Activated CD8-positive, alpha-beta T cell treated with anti-CD3 and anti-CD28 coated beads for 36 hours (primary cell): ENCODE measurements around the gene BPGM. TPM values are rescaled to one million over a fixed set of nuclear protein-coding genes. Genes with fewer than 3 reads are reported as not detected.

Experiments
- ATAC-seq: fragments of 200-7000 bp; cut with Tn5 transposase; one replicate; pipeline ENCODE4 v1.10.0; 2021; ENCODE audit warnings: mild to moderate bottlenecking, moderate library complexity
- CTCF ChIA-PET: fragments of 350-600 bp; sonication (Branson Sonifier 250); formaldehyde crosslinking; loops from one replicate; lab custom pipeline; 2021; ENCODE audit warnings: antibody characterized with exemption; lab: Charles Lee
- POLR2A ChIA-PET: fragments of 350-600 bp; sonication (Branson Sonifier 250); formaldehyde crosslinking; loops from one replicate; lab custom pipeline; 2021; ENCODE audit warnings: antibody characterized with exemption; lab: Charles Lee
- DNase-seq: peaks from one replicate; pipeline ENCODE4 v3.0.0-alpha.2; 2020
- H3K27ac Mint-ChIP-seq: one replicate; pipeline ENCODE4 v1.8.0; 2021; ENCODE audit warnings: mild to moderate bottlenecking, mixed read lengths
- H3K27me3 Mint-ChIP-seq: one replicate; pipeline ENCODE4 v1.8.0; 2021; ENCODE audit warnings: mixed read lengths
- H3K36me3 Mint-ChIP-seq: one replicate; pipeline ENCODE4 v1.8.0; 2021; ENCODE audit warnings: low read depth, mixed read lengths
- H3K4me1 Mint-ChIP-seq: one replicate; pipeline ENCODE4 v1.8.0; 2021; ENCODE audit warnings: low read depth, mixed read lengths
- H3K4me3 Mint-ChIP-seq: one replicate; pipeline ENCODE4 v1.8.0; 2021; ENCODE audit warnings: mild to moderate bottlenecking, moderate library complexity, mixed read lengths
- H3K9me3 Mint-ChIP-seq: one replicate; pipeline ENCODE4 v1.8.0; 2021; ENCODE audit warnings: mixed read lengths
- CTCF ChIP-seq: fragments of 200-600 bp; IDR thresholded peaks from one replicate; pipeline ENCODE4 v1.8.0; 2022; ENCODE audit warnings: antibody characterized with exemption, mild to moderate bottlenecking
- intact Hi-C: fragments of 100-400 bp; cut with micrococcal nuclease; formaldehyde crosslinking; loops from one replicate; pipeline ENCODE4 v1.10.0; 2022
- total RNA-seq, 2 experiments: library from RNA; stranded (reverse); gene quantifications; one replicate each; pipeline ENCODE4 v1.2.3, GENCODE V29; 2021

Gene BPGM
- total RNA-seq, 2 experiments from 2014 or later: 11.2 to 12.4 TPM

GRCh38 chr7:134710511-134710853 lies 63.8 kb downstream of the BPGM start:
- H3K27ac Mint-ChIP-seq: peak overlapping the region; percentile 90
- TF ChIP-seq CTCF: no peak
- peaks cover 17% of the 10 kb centered on the region for H3K4me1 Mint-ChIP-seq
- H3K9me3 Mint-ChIP-seq: no peaks in the 10 kb centered on the region
- H3K36me3 Mint-ChIP-seq: no peaks in the 10 kb centered on the region
- DNase-seq (peak; percentile 10), ATAC-seq (no peak)
- peak overlapping the region; percentile 50 for H3K4me3 Mint-ChIP-seq
- H3K27me3 Mint-ChIP-seq: no peaks in the 10 kb centered on the region
- POLR2A ChIA-PET: interaction anchor here (0.7 to 1.5 kb wide), 2 partner anchors 59 to 64 kb away, joined by 4 to 6 read pairs; partner anchors contain the start of gene BPGM
- CTCF ChIA-PET: interaction anchor here (0.8 to 1.4 kb wide), 4 partner anchors 35 to 78 kb away, joined by 3 to 4 read pairs (median 3); no protein-coding TSS in a partner anchor
- intact Hi-C loops: loop anchor here (5.0 kb wide), 1 partner anchor 63 kb away; the partner anchor contains the start of gene BPGM

- CTCF ChIA-PET: interaction anchor here (0.8 to 1.4 kb wide), 4 partner anchors 34 to 78 kb away, joined by 3 to 4 read pairs (median 3); no protein-coding TSS in a partner anchor
These were observed 64.4 kb downstream of the BPGM start for GRCh38 chr7:134710854-134711624.

GRCh38 chr7:134712196-134712595 lies 65.5 kb downstream of the BPGM start:
- Mint-ChIP-seq H3K27ac (no peak overlapping the region), H3K27me3 (no peaks in the 10 kb centered on the region), H3K4me3 (no peak overlapping the region), H3K9me3 (no peaks in the 10 kb centered on the region), H3K4me1 (peaks cover 17% of the 10 kb centered on the region), H3K36me3 (no peaks in the 10 kb centered on the region)
- ChIA-PET CTCF (no interaction called here), POLR2A (no interaction called here)
- intact Hi-C loops: loop anchor here (5.0 kb wide), 1 partner anchor 65 kb away; the partner anchor contains the start of gene BPGM
- DNase-seq (no peak), ATAC-seq (no peak)
- TF ChIP-seq CTCF: no peak

More at GRCh38 chr7:134710854-134711624, 64.4 kb downstream of the BPGM start:
- no peak for TF ChIP-seq CTCF
- peak; percentile 81 for DNase-seq
- Mint-ChIP-seq H3K9me3 (no peaks in the 10 kb centered on the region), H3K36me3 (no peaks in the 10 kb centered on the region), H3K27me3 (no peaks in the 10 kb centered on the region), H3K4me1 (peaks cover 17% of the 10 kb centered on the region), H3K27ac (peak overlapping the region; percentile 90), H3K4me3 (peak overlapping the region; percentile 50)
- ATAC-seq: peak; percentile 94
- POLR2A ChIA-PET: interaction anchor here (0.7 to 1.5 kb wide), 3 partner anchors 60 to 68 kb away, joined by 3 to 6 read pairs (median 4); partner anchors contain the start of gene BPGM
- intact Hi-C loops: loop anchor here (5.0 kb wide), 1 partner anchor 64 kb away; the partner anchor contains the start of gene BPGM

- DNase-seq (no peak), ATAC-seq (no peak)
- Mint-ChIP-seq H3K27ac (no peak overlapping the region), H3K36me3 (no peaks in the 10 kb centered on the region), H3K4me3 (no peak overlapping the region), H3K9me3 (no peaks in the 10 kb centered on the region), H3K4me1 (peaks cover 17% of the 10 kb centered on the region), H3K27me3 (no peaks in the 10 kb centered on the region)
- no peak for TF ChIP-seq CTCF
- intact Hi-C loops: loop anchor here (5.0 kb wide), 1 partner anchor 67 kb away; the partner anchor contains the start of gene BPGM
- ChIA-PET POLR2A (no interaction called here), CTCF (interaction anchor here (0.6 to 1.2 kb wide), 3 partner anchors 11 to 256 kb away, joined by 3 to 4 read pairs (median 3); no protein-coding TSS in a partner anchor)
These were observed 68.0 kb downstream of the BPGM start for GRCh38 chr7:134714470-134715205.
